Measurements from ENCODE around the gene CD163. TPM values are rescaled to one million over a fixed set of nuclear protein-coding genes. Genes with fewer than 3 reads are reported as not detected.
"Not testable (repeated sequence)": the region's sequence is repeated elsewhere in the genome, so short reads cannot be mapped to it uniquely, and the experiment has no call there.

Gene CD163
- total and polyA plus RNA-seq, 2 donors = 14.9 to 132 TPM

DNA sequence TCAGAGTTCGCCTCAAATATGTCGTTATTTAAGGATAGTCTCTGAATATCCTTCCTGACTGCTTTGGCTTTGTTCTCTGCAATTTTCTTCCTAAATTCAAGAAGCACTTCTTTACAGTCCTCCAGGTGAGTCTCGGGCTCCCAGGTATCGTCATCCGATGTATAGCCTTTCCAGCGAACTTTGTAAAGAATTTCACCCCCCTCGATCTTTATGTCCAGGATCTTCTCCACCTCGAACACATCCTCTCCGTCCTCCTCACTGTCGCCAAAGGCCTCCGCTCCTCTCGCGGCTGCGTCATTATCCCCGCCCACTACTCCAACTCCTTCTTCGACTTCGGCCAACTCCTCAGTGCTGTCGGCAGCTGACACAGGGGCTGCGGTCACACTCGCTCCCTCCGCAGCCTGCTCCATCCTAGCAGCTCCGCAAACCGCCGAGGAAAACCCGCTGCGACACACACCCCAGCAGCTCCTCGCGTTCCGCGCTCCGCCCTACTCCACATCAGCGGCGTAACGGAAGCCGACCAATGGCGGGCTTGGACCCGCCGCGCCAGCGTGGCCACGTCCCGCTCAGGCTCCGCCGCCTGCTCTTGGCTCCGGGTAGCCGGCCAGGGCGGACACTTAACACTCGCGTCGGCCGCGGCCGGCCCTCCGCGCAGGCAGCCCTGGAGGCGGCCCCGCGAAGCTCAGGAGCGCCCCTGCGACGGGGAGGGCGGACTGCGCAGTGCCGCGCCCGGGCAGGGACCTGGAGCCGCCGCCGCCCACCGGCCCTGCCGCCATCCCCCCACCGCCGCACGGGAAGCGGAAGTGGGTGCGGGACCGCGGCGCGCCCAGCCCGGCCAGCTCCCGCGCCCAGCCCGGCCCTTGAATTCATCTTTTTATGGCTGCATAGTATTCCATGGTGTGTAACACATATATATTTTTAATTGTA, 63.7 kb downstream of the CD163 start:
- Histone ChIP-seq H3K4me1 (ENCODE audit: control insufficient read depth in 2 of 2, insufficient read depth in 2 of 2, low read length in 2 of 2) (peaks cover 0 to 4% of the 10 kb centered on the region in 2 donors), H3K4me3 (ENCODE audit: low read length in 2 of 2) (peak overlapping the region; percentile 50 to 54), H3K27me3 (ENCODE audit: control insufficient read depth in 2 of 2, insufficient read depth in 1 of 2, low read length in 1 of 2) (peaks cover 0 to 8% of the 10 kb centered on the region in 2 donors), H3K27ac (ENCODE audit: low read depth in 1 of 2, low read length in 1 of 2) (no peak overlapping the region), H3K9me3 (ENCODE audit: control insufficient read depth in 2 of 2, insufficient read depth in 1 of 2, low read length in 1 of 2) (peaks cover 0 to 2% of the 10 kb centered on the region in 2 donors), H3K36me3 (ENCODE audit: control insufficient read depth in 2 of 2, insufficient read depth in 2 of 2, low read length in 1 of 2) (no peaks in the 10 kb centered on the region)
- WGBS = 30% methylated on average over 84 of the region's 84 CpGs
- DNase-seq (ENCODE audit: low read depth in 6 of 9, low spot score in 9 of 9) = peak in 8 of 9 donors; percentile 17 to 64 (median 30)

DNA sequence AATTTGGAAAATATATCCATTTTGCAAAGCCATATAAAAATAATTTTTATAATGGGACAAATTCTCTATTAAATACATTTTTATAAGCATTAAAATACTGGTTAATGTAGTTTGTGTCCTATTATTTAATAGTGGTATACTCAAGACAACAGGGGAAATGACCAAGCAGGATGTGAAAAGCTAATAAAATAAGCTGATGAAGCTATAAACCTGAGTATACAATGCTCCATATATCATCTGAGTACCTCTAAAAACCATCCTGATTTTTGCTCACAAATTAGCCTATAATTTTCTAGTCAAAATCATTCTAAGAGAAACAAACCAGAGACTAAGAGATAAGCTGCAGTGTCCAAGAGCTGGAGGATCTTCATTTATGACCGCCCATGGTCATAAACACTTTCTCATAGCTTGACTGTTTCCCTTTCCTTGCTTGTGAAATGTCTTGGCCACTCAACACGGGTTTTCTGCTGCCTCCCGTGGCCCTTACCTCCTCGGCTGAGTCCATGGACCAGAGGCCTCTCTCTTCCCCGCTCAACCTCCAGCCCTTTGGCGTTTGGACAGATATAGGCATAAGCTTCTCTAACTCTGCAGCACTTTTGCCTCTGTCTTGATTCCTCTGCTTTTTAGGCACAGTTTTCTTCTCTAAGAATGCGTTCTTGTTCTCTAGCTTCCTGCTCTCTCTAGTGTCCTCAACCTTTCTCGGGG, 65.1 kb downstream of the CD163 start:
- DNase-seq (ENCODE audit: low read depth in 6 of 9, low spot score in 9 of 9) = peak in 1 of 9 donors; percentile 24
- H3K9me3 ChIP-seq (ENCODE audit: control insufficient read depth in 2 of 2, insufficient read depth in 1 of 2, low read length in 1 of 2); H3K27ac ChIP-seq (ENCODE audit: low read depth in 1 of 2, low read length in 1 of 2); H3K4me1 ChIP-seq (ENCODE audit: control insufficient read depth in 2 of 2, insufficient read depth in 2 of 2, low read length in 2 of 2); H3K4me3 ChIP-seq (ENCODE audit: low read length in 2 of 2); H3K27me3 ChIP-seq (ENCODE audit: control insufficient read depth in 2 of 2, insufficient read depth in 1 of 2, low read length in 1 of 2); H3K36me3 ChIP-seq (ENCODE audit: control insufficient read depth in 2 of 2, insufficient read depth in 2 of 2, low read length in 1 of 2): not testable (repeated sequence)
- 91% methylated on average over 8 of the region's 8 CpGs for WGBS

DNA sequence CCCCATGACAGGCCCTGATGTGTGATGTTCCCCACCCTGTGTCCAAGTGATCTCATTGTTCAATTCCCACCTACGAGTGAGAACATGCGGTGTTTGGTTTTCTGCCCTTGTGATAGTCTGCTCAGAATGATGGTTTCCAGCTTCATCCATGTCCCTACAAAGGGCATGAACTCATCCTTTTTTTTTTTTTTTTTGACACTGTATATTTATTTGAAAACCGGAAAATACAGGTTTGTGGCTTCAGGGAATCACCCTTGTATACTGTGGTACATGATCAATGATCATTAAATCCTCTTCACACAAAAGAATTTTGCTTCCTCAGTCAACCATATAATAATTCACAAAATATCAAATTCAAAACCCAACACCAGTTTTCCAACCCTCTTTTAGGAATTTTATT, 66.1 kb downstream of the CD163 start:
- H3K36me3 ChIP-seq (ENCODE audit: control insufficient read depth in 2 of 2, insufficient read depth in 2 of 2, low read length in 1 of 2); DNase-seq (ENCODE audit: low read depth in 6 of 9, low spot score in 9 of 9); H3K27me3 ChIP-seq (ENCODE audit: control insufficient read depth in 2 of 2, insufficient read depth in 1 of 2, low read length in 1 of 2); H3K27ac ChIP-seq (ENCODE audit: low read depth in 1 of 2, low read length in 1 of 2); H3K4me1 ChIP-seq (ENCODE audit: control insufficient read depth in 2 of 2, insufficient read depth in 2 of 2, low read length in 2 of 2); H3K9me3 ChIP-seq (ENCODE audit: control insufficient read depth in 2 of 2, insufficient read depth in 1 of 2, low read length in 1 of 2); H3K4me3 ChIP-seq (ENCODE audit: low read length in 2 of 2): not testable (repeated sequence)
- WGBS = 93% methylated on average over 3 of the region's 3 CpGs

DNA sequence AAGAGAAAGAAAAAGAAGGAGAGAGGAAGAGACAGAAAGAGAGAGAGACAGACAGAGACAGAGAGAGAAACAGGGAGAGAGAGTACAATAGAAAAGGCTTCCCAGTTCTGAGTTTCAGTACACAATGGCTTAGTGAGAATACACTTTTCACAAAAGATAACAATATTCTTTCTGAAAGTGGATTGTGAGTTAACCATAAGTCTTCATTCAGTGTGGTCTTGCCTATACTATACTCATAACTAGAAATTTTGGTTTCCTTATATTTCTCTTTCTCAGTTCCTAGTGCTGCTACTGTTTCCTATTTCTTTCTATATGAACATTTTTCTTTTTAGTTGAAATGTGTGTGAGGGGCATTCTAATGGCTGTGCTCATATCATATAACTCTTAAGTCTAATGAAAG, 68.9 kb downstream of the CD163 start:
- no peak for DNase-seq (ENCODE audit: low read depth in 6 of 9, low spot score in 9 of 9)
- H3K36me3 ChIP-seq (ENCODE audit: control insufficient read depth in 2 of 2, insufficient read depth in 2 of 2, low read length in 1 of 2) = no peaks in the 10 kb centered on the region
- H3K27me3 ChIP-seq (ENCODE audit: control insufficient read depth in 2 of 2, insufficient read depth in 1 of 2, low read length in 1 of 2) = peaks cover 0 to 5% of the 10 kb centered on the region in 2 donors
- H3K4me1 ChIP-seq (ENCODE audit: control insufficient read depth in 2 of 2, insufficient read depth in 2 of 2, low read length in 2 of 2) = no peaks in the 10 kb centered on the region
- H3K27ac ChIP-seq (ENCODE audit: low read depth in 1 of 2, low read length in 1 of 2) = no peak overlapping the region
- H3K9me3 ChIP-seq (ENCODE audit: control insufficient read depth in 2 of 2, insufficient read depth in 1 of 2, low read length in 1 of 2) = peaks cover 0 to 1% of the 10 kb centered on the region in 2 donors
- H3K4me3 ChIP-seq (ENCODE audit: low read length in 2 of 2) = no peak overlapping the region

DNA sequence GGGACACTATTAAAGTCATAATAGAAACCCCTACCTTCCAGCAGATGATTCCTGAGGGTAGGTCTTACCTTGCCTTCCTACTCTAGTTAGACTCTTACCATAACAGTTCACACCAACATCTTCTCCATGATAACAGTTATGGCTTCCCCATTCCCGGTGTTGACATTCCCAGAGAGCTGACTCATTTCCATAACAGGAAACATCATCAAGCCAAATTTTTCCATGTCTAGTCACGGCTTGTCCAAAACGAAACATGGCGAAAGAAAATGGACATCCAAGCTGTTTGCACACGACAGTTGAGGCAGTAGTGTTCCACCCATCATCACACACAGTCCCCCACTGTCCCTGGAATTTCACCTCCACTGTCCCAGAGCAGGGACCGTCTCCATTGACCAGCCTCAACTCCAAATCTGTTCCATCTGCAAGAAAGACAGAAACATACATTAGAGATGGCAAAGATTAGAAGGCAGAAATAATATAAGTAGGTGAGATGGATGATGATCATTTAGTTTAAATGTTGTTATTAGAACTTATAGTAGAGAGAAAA, 70.2 kb downstream of the CD163 start:
- no peak overlapping the region for H3K4me3 ChIP-seq (ENCODE audit: low read length in 2 of 2)
- no peaks in the 10 kb centered on the region for H3K9me3 ChIP-seq (ENCODE audit: control insufficient read depth in 2 of 2, insufficient read depth in 1 of 2, low read length in 1 of 2)
- no peaks in the 10 kb centered on the region for H3K27me3 ChIP-seq (ENCODE audit: control insufficient read depth in 2 of 2, insufficient read depth in 1 of 2, low read length in 1 of 2)
- no peak overlapping the region for H3K27ac ChIP-seq (ENCODE audit: low read depth in 1 of 2, low read length in 1 of 2)
- no peaks in the 10 kb centered on the region for H3K36me3 ChIP-seq (ENCODE audit: control insufficient read depth in 2 of 2, insufficient read depth in 2 of 2, low read length in 1 of 2)
- no peak for DNase-seq (ENCODE audit: low read depth in 6 of 9, low spot score in 9 of 9)
- H3K4me1 ChIP-seq (ENCODE audit: control insufficient read depth in 2 of 2, insufficient read depth in 2 of 2, low read length in 2 of 2) = no peaks in the 10 kb centered on the region
- 93% methylated on average over 6 of the region's 6 CpGs for WGBS

DNA sequence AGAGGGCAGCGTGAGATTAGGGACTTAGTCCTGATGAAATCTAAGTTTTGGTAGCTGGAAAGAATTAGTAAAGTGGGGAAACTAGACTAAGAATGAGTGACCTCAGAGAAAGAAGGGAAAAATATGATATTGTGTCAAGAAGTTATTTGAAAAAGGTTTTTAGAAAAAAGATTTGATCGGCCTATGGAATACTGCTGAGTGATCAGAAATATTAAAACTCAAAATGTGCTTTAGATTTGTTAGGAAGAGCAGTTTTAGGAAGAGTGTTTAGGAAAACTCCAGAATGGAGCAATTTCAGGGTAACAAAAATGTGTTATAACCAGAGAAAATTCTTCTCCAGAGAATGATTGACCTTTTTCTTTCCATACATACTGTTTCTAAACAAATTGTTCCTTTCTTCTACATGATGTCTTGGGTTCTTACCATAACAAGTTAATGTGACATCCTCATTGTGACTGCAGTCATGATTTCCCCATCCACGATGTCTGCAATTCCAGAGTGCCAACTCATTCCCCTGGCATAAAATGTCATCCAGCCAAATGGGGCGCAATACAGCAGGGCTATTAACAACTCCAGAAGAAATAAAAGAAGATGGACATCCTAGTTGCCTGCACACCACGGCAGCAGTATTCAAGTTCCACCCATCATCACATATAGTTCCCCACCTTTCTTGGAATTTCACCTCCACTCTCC, 71.4 kb downstream of the CD163 start:
- no peaks in the 10 kb centered on the region for H3K9me3 ChIP-seq (ENCODE audit: control insufficient read depth in 2 of 2, insufficient read depth in 1 of 2, low read length in 1 of 2)
- H3K27ac ChIP-seq (ENCODE audit: low read depth in 1 of 2, low read length in 1 of 2) = no peak overlapping the region
- WGBS = 97% methylated on average over 5 of the region's 5 CpGs
- no peaks in the 10 kb centered on the region for H3K27me3 ChIP-seq (ENCODE audit: control insufficient read depth in 2 of 2, insufficient read depth in 1 of 2, low read length in 1 of 2)
- no peak for DNase-seq (ENCODE audit: low read depth in 6 of 9, low spot score in 9 of 9)
- H3K36me3 ChIP-seq (ENCODE audit: control insufficient read depth in 2 of 2, insufficient read depth in 2 of 2, low read length in 1 of 2) = no peaks in the 10 kb centered on the region
- no peak overlapping the region for H3K4me3 ChIP-seq (ENCODE audit: low read length in 2 of 2)
- no peaks in the 10 kb centered on the region for H3K4me1 ChIP-seq (ENCODE audit: control insufficient read depth in 2 of 2, insufficient read depth in 2 of 2, low read length in 2 of 2)

Other genes starting within 250 kb of the CD163 start
- not detected for gene ACSM4, start 199.7 kb downstream of the CD163 start, total RNA-seq
- not detected for gene ACSM4, start 199.7 kb downstream of the CD163 start, polyA plus RNA-seq
- 10.3 TPM for gene CD163L1, start 59.6 kb downstream of the CD163 start, total RNA-seq
- 12.6 TPM for gene CD163L1, start 59.6 kb downstream of the CD163 start, polyA plus RNA-seq
- gene APOBEC1, start 162.1 kb upstream of the CD163 start, total RNA-seq = 0.09 TPM
- gene APOBEC1, start 162.1 kb upstream of the CD163 start, polyA plus RNA-seq = 0.11 TPM
- 0.24 TPM for gene GDF3, start 192.0 kb upstream of the CD163 start, total RNA-seq
- 0.37 TPM for gene GDF3, start 192.0 kb upstream of the CD163 start, polyA plus RNA-seq
- 0.19 TPM for gene DPPA3, start 207.7 kb upstream of the CD163 start, total RNA-seq
- gene DPPA3, start 207.7 kb upstream of the CD163 start, polyA plus RNA-seq = 0.57 TPM
- 1.4 TPM for gene CLEC4C, start 243.6 kb upstream of the CD163 start, total RNA-seq
- gene CLEC4C, start 243.6 kb upstream of the CD163 start, polyA plus RNA-seq = 0.82 TPM

Measured in thymus (tissue), 11 donors.